GM21390 (cell line): Measurements from ENCODE around the gene CMTR1.
"Not testable (repeated sequence)": the region's sequence is repeated elsewhere in the genome, so short reads cannot be mapped to it uniquely, and the experiment has no call there.

ENCODE experiments used
- ATAC-seq: cut with Tn5 transposase; IDR thresholded peaks from one replicate; pipeline ENCODE4 v1.9.1; 2021; ENCODE audit not compliant: unreplicated experiment

The CMTR1 gene

GRCh38 chr6:37432916-37433656 lies at the start of gene CMTR1:
CMTR1 (plus strand) TSS chr6:37433221; CDS start chr6:37435630, 2,409 bp downstream.
- peak; percentile 84 for ATAC-seq

- no peak for ATAC-seq
Observed at GRCh38 chr6:37388578-37388977, 44.4 kb upstream of the CMTR1 start.

GRCh38 chr6:37389857-37390256 lies 43.2 kb upstream of the CMTR1 start:
- ATAC-seq, result no peak

GRCh38 chr6:37391120-37391519 lies 41.9 kb upstream of the CMTR1 start:
- ATAC-seq, result no peak

GRCh38 chr6:37392821-37393220 lies 40.2 kb upstream of the CMTR1 start:
- no peak for ATAC-seq

- no peak for ATAC-seq
Observed at GRCh38 chr6:37393381-37393929, 39.6 kb upstream of the CMTR1 start.

- no peak for ATAC-seq
Observed at GRCh38 chr6:37396571-37397180, 36.3 kb upstream of the CMTR1 start.

GRCh38 chr6:37399131-37399530 lies 33.9 kb upstream of the CMTR1 start:
- no peak for ATAC-seq

GRCh38 chr6:37399795-37400490 lies 33.1 kb upstream of the CMTR1 start:
- no peak for ATAC-seq

GRCh38 chr6:37401658-37402057 lies 31.4 kb upstream of the CMTR1 start:
- ATAC-seq, result not testable (repeated sequence)

GRCh38 chr6:37406726-37407341 lies 26.2 kb upstream of the CMTR1 start:
- no peak for ATAC-seq

GRCh38 chr6:37407948-37408347 lies 25.1 kb upstream of the CMTR1 start:
- ATAC-seq, result no peak

GRCh38 chr6:37409501-37409900 lies 23.5 kb upstream of the CMTR1 start:
- ATAC-seq, result no peak

GRCh38 chr6:37417393-37417792 lies 15.6 kb upstream of the CMTR1 start:
- ATAC-seq, result no peak

- ATAC-seq, result no peak
Observed at GRCh38 chr6:37418722-37419121, 14.3 kb upstream of the CMTR1 start.

- ATAC-seq, result no peak
Observed at GRCh38 chr6:37426058-37426944, 6.7 kb upstream of the CMTR1 start.

- no peak for ATAC-seq
Observed at GRCh38 chr6:37426945-37427510, 6.0 kb upstream of the CMTR1 start.

- no peak for ATAC-seq
Observed at GRCh38 chr6:37429352-37429750, 3.7 kb upstream of the CMTR1 start.

GRCh38 chr6:37432590-37432915 lies 468 bp upstream of the CMTR1 start:
- ATAC-seq, result no peak

GRCh38 chr6:37433657-37434271 lies 743 bp downstream of the CMTR1 start:
- peak; percentile 35 for ATAC-seq
